Measurements from ENCODE around the gene PNLIPRP3. TPM values are rescaled to one million over a fixed set of nuclear protein-coding genes. Genes with fewer than 3 reads are reported as not detected.

PNLIPRP3 gene
- total RNA-seq, 2 donors from 2014 or later: not detected

- Histone ChIP-seq H3K36me3 (no peaks in the 10 kb centered on the region), H3K4me1 (no peaks in the 10 kb centered on the region), H3K9ac (ENCODE audit: low read depth in 2 of 2, low read length in 2 of 2) (no peak overlapping the region), H3K27ac (no peak overlapping the region), H3K27me3 (no peaks in the 10 kb centered on the region), H3K4me3 (no peak overlapping the region), H3K9me3 (no peaks in the 10 kb centered on the region)
- DNase-seq: no peak
- no peak for TF ChIP-seq CTCF (IDR thresholded peaks at IDR 0.05)
- intact Hi-C loops (cut with DNase I): no loop called here
These were observed 34.0 kb downstream of the PNLIPRP3 start for GRCh38 chr10:116461680-116462079.

- Histone ChIP-seq H3K4me1 (no peaks in the 10 kb centered on the region), H3K4me3 (no peak overlapping the region), H3K9me3 (no peaks in the 10 kb centered on the region), H3K36me3 (no peaks in the 10 kb centered on the region), H3K27ac (no peak overlapping the region), H3K9ac (ENCODE audit: low read depth in 2 of 2, low read length in 2 of 2) (no peak overlapping the region), H3K27me3 (no peaks in the 10 kb centered on the region)
- intact Hi-C loops (cut with DNase I): no loop called here
- TF ChIP-seq CTCF (IDR thresholded peaks at IDR 0.05): no peak
- DNase-seq: no peak
These were observed 36.6 kb downstream of the PNLIPRP3 start for GRCh38 chr10:116464257-116464656.

DNA sequence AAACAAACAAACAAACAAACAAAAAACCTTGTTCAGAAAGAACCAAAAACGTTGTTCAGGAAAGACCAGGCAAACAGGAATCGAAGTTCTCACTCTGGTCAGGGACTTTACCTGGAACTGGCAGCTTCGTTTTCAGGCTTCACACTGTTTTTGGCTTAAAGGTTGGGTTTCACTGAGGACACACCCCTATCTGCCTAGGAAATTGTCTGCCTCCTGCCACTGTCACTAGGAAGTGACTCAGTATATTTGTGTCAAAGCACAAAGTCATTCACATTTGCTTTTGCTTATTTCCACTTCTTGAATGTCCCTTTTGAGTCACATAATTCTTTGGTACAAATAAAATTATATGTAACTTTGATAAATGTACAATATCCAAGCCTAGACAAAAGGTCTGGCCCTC lies 37.9 kb downstream of the PNLIPRP3 start:
- no peaks in the 10 kb centered on the region for H3K9me3 ChIP-seq
- TF ChIP-seq CTCF (IDR thresholded peaks at IDR 0.05): no peak
- intact Hi-C loops (cut with DNase I): no loop called here
- H3K4me1 ChIP-seq: no peaks in the 10 kb centered on the region
- no peak overlapping the region for H3K27ac ChIP-seq
- no peaks in the 10 kb centered on the region for H3K27me3 ChIP-seq
- H3K36me3 ChIP-seq: no peaks in the 10 kb centered on the region
- H3K4me3 ChIP-seq: no peak overlapping the region
- no peak for DNase-seq
- H3K9ac ChIP-seq (ENCODE audit: low read depth in 2 of 2, low read length in 2 of 2): no peak overlapping the region

DNA sequence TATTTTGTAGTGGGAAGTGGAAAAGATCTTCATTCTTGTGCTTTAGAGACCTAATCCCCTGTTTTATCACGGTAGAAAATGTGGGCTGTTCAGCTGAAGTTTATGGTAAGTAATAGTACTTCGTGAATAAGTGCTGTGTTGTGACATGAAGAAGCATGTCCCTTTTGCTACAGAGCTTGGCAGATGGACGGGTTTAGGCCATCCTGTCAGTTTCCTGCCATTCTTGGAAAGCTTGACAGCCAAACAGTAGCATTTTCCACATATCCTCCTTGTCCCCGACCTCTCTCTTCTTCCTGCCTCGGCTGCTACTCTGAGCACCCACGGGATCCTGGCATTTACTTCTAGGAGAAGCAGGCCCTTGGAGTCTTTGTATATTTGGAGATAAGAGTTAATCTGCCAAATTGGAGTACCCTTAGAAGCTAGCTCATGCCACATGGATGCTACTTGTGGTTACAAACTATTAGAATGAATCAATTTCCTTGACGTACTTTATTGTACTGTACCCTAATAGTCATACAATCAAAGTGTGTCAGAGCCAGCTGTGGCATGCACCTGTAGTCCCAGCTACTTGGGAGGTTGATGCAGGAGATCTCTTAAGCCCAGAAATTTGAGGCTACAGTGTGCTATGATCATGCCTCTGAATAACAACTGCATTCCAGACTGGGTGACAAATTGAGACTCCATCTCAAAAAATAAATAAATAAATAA lies 39.2 kb downstream of the PNLIPRP3 start:
- H3K4me3 ChIP-seq: no peak overlapping the region
- no peaks in the 10 kb centered on the region for H3K4me1 ChIP-seq
- H3K9ac ChIP-seq (ENCODE audit: low read depth in 2 of 2, low read length in 2 of 2): no peak overlapping the region
- no peaks in the 10 kb centered on the region for H3K27me3 ChIP-seq
- H3K36me3 ChIP-seq: no peaks in the 10 kb centered on the region
- no peak overlapping the region for H3K27ac ChIP-seq
- H3K9me3 ChIP-seq: no peaks in the 10 kb centered on the region
- no peak for TF ChIP-seq CTCF (IDR thresholded peaks at IDR 0.05)
- DNase-seq: no peak
- intact Hi-C loops (cut with DNase I): no loop called here

DNA sequence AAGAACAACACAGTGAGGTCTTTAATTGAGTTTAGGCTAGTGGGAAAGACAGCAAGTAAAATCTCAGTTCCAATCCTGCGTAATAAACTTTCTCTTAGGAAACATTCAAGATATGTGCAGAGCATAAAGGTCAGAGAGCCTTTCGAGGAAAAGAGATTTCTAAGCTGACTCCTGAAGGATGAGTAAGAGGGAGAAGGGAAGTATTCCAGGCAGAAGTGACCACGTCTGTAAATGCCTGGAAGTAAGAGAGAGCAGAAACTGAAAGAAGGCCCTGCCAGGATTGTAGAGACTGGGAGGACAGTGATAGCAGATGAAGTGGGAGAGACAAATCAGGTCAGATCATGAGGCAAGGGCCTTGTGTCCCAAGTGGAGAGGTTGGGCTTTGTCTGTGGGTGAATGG lies 41.8 kb downstream of the PNLIPRP3 start:
- Histone ChIP-seq H3K9ac (ENCODE audit: low read depth in 2 of 2, low read length in 2 of 2) (no peak overlapping the region), H3K4me3 (no peak overlapping the region), H3K27me3 (no peaks in the 10 kb centered on the region), H3K27ac (no peak overlapping the region), H3K36me3 (no peaks in the 10 kb centered on the region), H3K4me1 (no peaks in the 10 kb centered on the region), H3K9me3 (no peaks in the 10 kb centered on the region)
- intact Hi-C loops (cut with DNase I): no loop called here
- TF ChIP-seq CTCF (IDR thresholded peaks at IDR 0.05): no peak
- no peak for DNase-seq
